Neural progenitor cell (in vitro differentiated cells): Measurements from ENCODE around the gene SRRD. TPM values are rescaled to one million over a fixed set of nuclear protein-coding genes. Genes with fewer than 3 reads are reported as not detected.

Experiments used
- DNase-seq: peaks from one replicate; pipeline ENCODE4 v3.0.0-alpha.2; 2016; ENCODE audit warnings: low spot score
- H2AFZ ChIP-seq: fragments of 200-600 bp; sonication (generic); replicated peaks from 2 replicates; pipeline ENCODE4 v1.6.1; 2016; ENCODE audit warnings: antibody characterized with exemption
- H3F3A ChIP-seq: fragments of 200-600 bp; sonication (generic); 2 replicates; pipeline ENCODE4 v1.6.1; 2016; ENCODE audit warnings: antibody characterized with exemption, low read depth
- H3K27ac ChIP-seq: fragments of 200-600 bp; sonication (generic); 2 replicates; pipeline ENCODE4 v1.5.1; 2016; ENCODE audit warnings: mild to moderate bottlenecking
- H3K27me3 ChIP-seq: fragments of 200-600 bp; sonication (generic); 2 replicates; pipeline ENCODE4 v1.6.1; 2016; ENCODE audit warnings: mild to moderate bottlenecking, moderate library complexity
- H3K36me3 ChIP-seq: fragments of 200-600 bp; sonication (generic); 2 replicates; pipeline ENCODE4 v1.5.1; 2016
- H3K4me1 ChIP-seq: fragments of 200-600 bp; sonication (generic); 2 replicates; pipeline ENCODE4 v1.6.1; 2016; ENCODE audit warnings: mixed run types
- H3K4me2 ChIP-seq: fragments of 200-600 bp; sonication (generic); 2 replicates; pipeline ENCODE4 v1.6.1; 2016
- H3K4me3 ChIP-seq: fragments of 200-600 bp; sonication (generic); 2 replicates; pipeline ENCODE4 v1.5.1; 2016
- H3K79me2 ChIP-seq: fragments of 200-600 bp; sonication (generic); 2 replicates; pipeline ENCODE4 v1.6.1; 2016; ENCODE audit warnings: low read depth
- H3K9ac ChIP-seq: fragments of 200-600 bp; sonication (generic); 2 replicates; pipeline ENCODE4 v1.6.1; 2016
- H3K9me3 ChIP-seq: fragments of 200-600 bp; sonication (generic); 2 replicates; pipeline ENCODE4 v1.5.1; 2016; ENCODE audit warnings: low read depth
- H4K20me1 ChIP-seq: fragments of 200-600 bp; sonication (generic); 2 replicates; pipeline ENCODE4 v1.6.1; 2016; ENCODE audit warnings: low read depth
- H3K27ac Mint-ChIP-seq: 3 replicates; pipeline ENCODE4 v1.8.0; 2021; ENCODE audit warnings: mixed read lengths
- H3K27me3 Mint-ChIP-seq: 2 replicates; pipeline ENCODE4 v1.8.0; 2022; ENCODE audit warnings: low read depth, mild to moderate bottlenecking, inconsistent platforms, moderate library complexity, mixed read lengths; ENCODE audit not compliant: insufficient read depth
- H3K36me3 Mint-ChIP-seq: 3 replicates; pipeline ENCODE4 v1.8.0; 2021; ENCODE audit warnings: mixed read lengths
- H3K4me1 Mint-ChIP-seq: 3 replicates; pipeline ENCODE4 v1.8.0; 2021; ENCODE audit warnings: mixed read lengths
- H3K4me3 Mint-ChIP-seq: 3 replicates; pipeline ENCODE4 v1.8.0; 2021; ENCODE audit warnings: mild to moderate bottlenecking, moderate library complexity, mixed read lengths
- H3K9me3 Mint-ChIP-seq: 3 replicates; pipeline ENCODE4 v1.8.0; 2020; ENCODE audit warnings: mixed read lengths
- CTCF ChIP-seq: fragments of 200-600 bp; sonication (generic); IDR thresholded peaks from 2 replicates; pipeline ENCODE4 v1.5.1; 2017; ENCODE audit warnings: antibody characterized with exemption, mild to moderate bottlenecking
- EZH2 ChIP-seq: fragments of 200-600 bp; sonication (generic); IDR thresholded peaks from 2 replicates; pipeline ENCODE4 v1.6.1; 2017; ENCODE audit warnings: antibody characterized with exemption, mild to moderate bottlenecking, moderate library complexity
- EZH2phosphoT487 ChIP-seq: fragments of 200-600 bp; sonication (generic); IDR thresholded peaks from 2 replicates; pipeline ENCODE4 v1.6.1; 2017; ENCODE audit warnings: antibody characterized with exemption
- total RNA-seq: library from RNA; depleted of rRNA; stranded (reverse); fragments of >200 nt; gene quantifications from 2 replicates; pipeline ENCODE4 v1.2.3, GENCODE V29; 2015; ENCODE audit warnings: low replicate concordance

The SRRD gene
- total RNA-seq, 1 donor from 2014 or later, result 36.0 TPM

- H3K27ac Mint-ChIP-seq, result no peak overlapping the region
- DNase-seq, result no peak
- Histone ChIP-seq H3K9ac (no peak overlapping the region), H2AFZ (no peak overlapping the region), H3K36me3 (no peaks in the 10 kb centered on the region), H3F3A (no peaks in the 10 kb centered on the region), H3K79me2 (no peaks in the 10 kb centered on the region), H3K9me3 (no peaks in the 10 kb centered on the region), H3K4me2 (no peak overlapping the region), H3K4me1 (peaks cover 12% of the 10 kb centered on the region), H3K27me3 (no peaks in the 10 kb centered on the region), H4K20me1 (peaks cover 22% of the 10 kb centered on the region), H3K27ac (no peak overlapping the region), H3K4me3 (no peak overlapping the region)
- peaks cover 33% of the 10 kb centered on the region for H3K4me1 Mint-ChIP-seq
- TF ChIP-seq EZH2 (no peak), EZH2phosphoT487 (no peak), CTCF (no peak)
- H3K9me3 Mint-ChIP-seq, result no peaks in the 10 kb centered on the region
- H3K27me3 Mint-ChIP-seq, result no peaks in the 10 kb centered on the region
- no peak overlapping the region for H3K4me3 Mint-ChIP-seq
- peaks cover 39% of the 10 kb centered on the region for H3K36me3 Mint-ChIP-seq
Observed at GRCh38 chr22:26466196-26466595, 17.5 kb upstream of the SRRD start.

GRCh38 chr22:26470807-26471206 lies 12.9 kb upstream of the SRRD start:
- Histone ChIP-seq H3K27ac (no peak overlapping the region), H3K27me3 (no peaks in the 10 kb centered on the region), H2AFZ (no peak overlapping the region), H3F3A (no peaks in the 10 kb centered on the region), H3K9ac (no peak overlapping the region), H3K36me3 (no peaks in the 10 kb centered on the region), H3K4me2 (no peak overlapping the region), H3K4me3 (no peak overlapping the region), H3K4me1 (no peaks in the 10 kb centered on the region), H3K79me2 (no peaks in the 10 kb centered on the region), H4K20me1 (no peaks in the 10 kb centered on the region), H3K9me3 (no peaks in the 10 kb centered on the region)
- peaks cover 31% of the 10 kb centered on the region for H3K36me3 Mint-ChIP-seq
- no peak for DNase-seq
- H3K4me3 Mint-ChIP-seq, result no peak overlapping the region
- H3K9me3 Mint-ChIP-seq, result no peaks in the 10 kb centered on the region
- no peaks in the 10 kb centered on the region for H3K4me1 Mint-ChIP-seq
- H3K27ac Mint-ChIP-seq, result no peak overlapping the region
- no peaks in the 10 kb centered on the region for H3K27me3 Mint-ChIP-seq
- TF ChIP-seq EZH2, result no peak
- no peak for TF ChIP-seq EZH2phosphoT487
- no peak for TF ChIP-seq CTCF

- Histone ChIP-seq H3F3A (no peaks in the 10 kb centered on the region), H2AFZ (no peak overlapping the region), H3K27me3 (no peaks in the 10 kb centered on the region), H3K27ac (no peak overlapping the region), H3K9ac (no peak overlapping the region), H4K20me1 (no peaks in the 10 kb centered on the region), H3K4me3 (no peak overlapping the region), H3K79me2 (no peaks in the 10 kb centered on the region), H3K9me3 (no peaks in the 10 kb centered on the region), H3K36me3 (no peaks in the 10 kb centered on the region), H3K4me1 (no peaks in the 10 kb centered on the region), H3K4me2 (no peak overlapping the region)
- no peak for DNase-seq
- Mint-ChIP-seq H3K36me3 (peaks cover 30% of the 10 kb centered on the region), H3K27ac (no peak overlapping the region), H3K9me3 (no peaks in the 10 kb centered on the region), H3K4me1 (peaks cover under 1% of the 10 kb centered on the region), H3K27me3 (no peaks in the 10 kb centered on the region), H3K4me3 (no peak overlapping the region)
- TF ChIP-seq CTCF, result no peak
- TF ChIP-seq EZH2, result no peak
- no peak for TF ChIP-seq EZH2phosphoT487
Observed at GRCh38 chr22:26471522-26471921, 12.2 kb upstream of the SRRD start.

- Histone ChIP-seq H3K36me3 (no peaks in the 10 kb centered on the region), H3K4me2 (no peak overlapping the region), H3K27me3 (no peaks in the 10 kb centered on the region), H3K4me3 (no peak overlapping the region), H3K9ac (no peak overlapping the region), H3K79me2 (peaks cover 18% of the 10 kb centered on the region), H3K9me3 (no peaks in the 10 kb centered on the region), H3F3A (no peaks in the 10 kb centered on the region), H3K27ac (no peak overlapping the region), H3K4me1 (peaks cover 6% of the 10 kb centered on the region), H2AFZ (no peak overlapping the region), H4K20me1 (peaks cover 4% of the 10 kb centered on the region)
- Mint-ChIP-seq H3K4me3 (no peak overlapping the region), H3K27me3 (peaks cover 3% of the 10 kb centered on the region), H3K4me1 (peaks cover 23% of the 10 kb centered on the region), H3K27ac (no peak overlapping the region), H3K9me3 (no peaks in the 10 kb centered on the region), H3K36me3 (peaks cover 27% of the 10 kb centered on the region)
- no peak for DNase-seq
- no peak for TF ChIP-seq CTCF
- no peak for TF ChIP-seq EZH2
- no peak for TF ChIP-seq EZH2phosphoT487
Observed at GRCh38 chr22:26474682-26475081, 9.0 kb upstream of the SRRD start.
